Measurements from ENCODE around the gene SPTAN1. TPM values are rescaled to one million over a fixed set of nuclear protein-coding genes. Genes with fewer than 3 reads are reported as not detected.

The SPTAN1 gene
- total RNA-seq, 1 donor from 2014 or later, result 368 TPM

GRCh38 chr9:128593039-128593438 lies 40.7 kb downstream of the SPTAN1 start:
- no peaks in the 10 kb centered on the region for H3K4me1 ChIP-seq (ENCODE audit: control insufficient read depth in 3 of 3, insufficient read depth in 3 of 3, low read length in 3 of 3)
- H3K4me3 ChIP-seq (ENCODE audit: low read length in 3 of 3), result no peak overlapping the region
- H3K27me3 ChIP-seq (ENCODE audit: control insufficient read depth in 3 of 3, insufficient read depth in 3 of 3, low read length in 3 of 3), result no peaks in the 10 kb centered on the region
- H3K9me3 ChIP-seq (ENCODE audit: control insufficient read depth in 3 of 3, low read length in 3 of 3), result no peaks in the 10 kb centered on the region
- H3K27ac ChIP-seq (ENCODE audit: low read depth, low read length), result no peak overlapping the region
- peaks cover 49 to 67% (median 59%) of the 10 kb centered on the region in 3 donors for H3K36me3 ChIP-seq (ENCODE audit: control insufficient read depth in 3 of 3, insufficient read depth in 3 of 3, low read length in 3 of 3)
- no peak overlapping the region for H3K9ac ChIP-seq (ENCODE audit: low read depth in 1 of 3, low read length in 3 of 3)

GRCh38 chr9:128593856-128594255 lies 41.5 kb downstream of the SPTAN1 start:
- H3K9ac ChIP-seq (ENCODE audit: low read depth in 1 of 3, low read length in 3 of 3), result no peak overlapping the region
- H3K36me3 ChIP-seq (ENCODE audit: control insufficient read depth in 3 of 3, insufficient read depth in 3 of 3, low read length in 3 of 3), result peaks cover 46 to 69% (median 63%) of the 10 kb centered on the region in 3 donors
- no peak overlapping the region for H3K4me3 ChIP-seq (ENCODE audit: low read length in 3 of 3)
- H3K27ac ChIP-seq (ENCODE audit: low read depth, low read length), result no peak overlapping the region
- H3K27me3 ChIP-seq (ENCODE audit: control insufficient read depth in 3 of 3, insufficient read depth in 3 of 3, low read length in 3 of 3), result no peaks in the 10 kb centered on the region
- H3K4me1 ChIP-seq (ENCODE audit: control insufficient read depth in 3 of 3, insufficient read depth in 3 of 3, low read length in 3 of 3), result no peaks in the 10 kb centered on the region
- no peaks in the 10 kb centered on the region for H3K9me3 ChIP-seq (ENCODE audit: control insufficient read depth in 3 of 3, low read length in 3 of 3)

GRCh38 chr9:128595471-128595870 lies 43.1 kb downstream of the SPTAN1 start:
- H3K27me3 ChIP-seq (ENCODE audit: control insufficient read depth in 3 of 3, insufficient read depth in 3 of 3, low read length in 3 of 3), result no peaks in the 10 kb centered on the region
- H3K4me3 ChIP-seq (ENCODE audit: low read length in 3 of 3), result no peak overlapping the region
- no peak overlapping the region for H3K9ac ChIP-seq (ENCODE audit: low read depth in 1 of 3, low read length in 3 of 3)
- H3K9me3 ChIP-seq (ENCODE audit: control insufficient read depth in 3 of 3, low read length in 3 of 3), result no peaks in the 10 kb centered on the region
- no peaks in the 10 kb centered on the region for H3K4me1 ChIP-seq (ENCODE audit: control insufficient read depth in 3 of 3, insufficient read depth in 3 of 3, low read length in 3 of 3)
- H3K36me3 ChIP-seq (ENCODE audit: control insufficient read depth in 3 of 3, insufficient read depth in 3 of 3, low read length in 3 of 3), result peaks cover 44 to 74% (median 69%) of the 10 kb centered on the region in 3 donors
- no peak overlapping the region for H3K27ac ChIP-seq (ENCODE audit: low read depth, low read length)

GRCh38 chr9:128600099-128600498 lies 47.7 kb downstream of the SPTAN1 start:
- no peak overlapping the region for H3K4me3 ChIP-seq (ENCODE audit: low read length in 3 of 3)
- no peaks in the 10 kb centered on the region for H3K9me3 ChIP-seq (ENCODE audit: control insufficient read depth in 3 of 3, low read length in 3 of 3)
- no peaks in the 10 kb centered on the region for H3K27me3 ChIP-seq (ENCODE audit: control insufficient read depth in 3 of 3, insufficient read depth in 3 of 3, low read length in 3 of 3)
- no peak overlapping the region for H3K9ac ChIP-seq (ENCODE audit: low read depth in 1 of 3, low read length in 3 of 3)
- no peaks in the 10 kb centered on the region for H3K4me1 ChIP-seq (ENCODE audit: control insufficient read depth in 3 of 3, insufficient read depth in 3 of 3, low read length in 3 of 3)
- peaks cover 30 to 64% (median 57%) of the 10 kb centered on the region in 3 donors for H3K36me3 ChIP-seq (ENCODE audit: control insufficient read depth in 3 of 3, insufficient read depth in 3 of 3, low read length in 3 of 3)
- H3K27ac ChIP-seq (ENCODE audit: low read depth, low read length), result no peak overlapping the region

- H3K4me3 ChIP-seq (ENCODE audit: low read length in 3 of 3), result no peak overlapping the region
- no peaks in the 10 kb centered on the region for H3K27me3 ChIP-seq (ENCODE audit: control insufficient read depth in 3 of 3, insufficient read depth in 3 of 3, low read length in 3 of 3)
- H3K27ac ChIP-seq (ENCODE audit: low read depth, low read length), result no peak overlapping the region
- H3K4me1 ChIP-seq (ENCODE audit: control insufficient read depth in 3 of 3, insufficient read depth in 3 of 3, low read length in 3 of 3), result peaks cover 8 to 14% (median 13%) of the 10 kb centered on the region in 3 donors
- H3K36me3 ChIP-seq (ENCODE audit: control insufficient read depth in 3 of 3, insufficient read depth in 3 of 3, low read length in 3 of 3), result peaks cover 32 to 60% (median 57%) of the 10 kb centered on the region in 3 donors
- no peak overlapping the region for H3K9ac ChIP-seq (ENCODE audit: low read depth in 1 of 3, low read length in 3 of 3)
- H3K9me3 ChIP-seq (ENCODE audit: control insufficient read depth in 3 of 3, low read length in 3 of 3), result no peaks in the 10 kb centered on the region
Measured at GRCh38 chr9:128603697-128604096, 51.3 kb downstream of the SPTAN1 start.

DNA sequence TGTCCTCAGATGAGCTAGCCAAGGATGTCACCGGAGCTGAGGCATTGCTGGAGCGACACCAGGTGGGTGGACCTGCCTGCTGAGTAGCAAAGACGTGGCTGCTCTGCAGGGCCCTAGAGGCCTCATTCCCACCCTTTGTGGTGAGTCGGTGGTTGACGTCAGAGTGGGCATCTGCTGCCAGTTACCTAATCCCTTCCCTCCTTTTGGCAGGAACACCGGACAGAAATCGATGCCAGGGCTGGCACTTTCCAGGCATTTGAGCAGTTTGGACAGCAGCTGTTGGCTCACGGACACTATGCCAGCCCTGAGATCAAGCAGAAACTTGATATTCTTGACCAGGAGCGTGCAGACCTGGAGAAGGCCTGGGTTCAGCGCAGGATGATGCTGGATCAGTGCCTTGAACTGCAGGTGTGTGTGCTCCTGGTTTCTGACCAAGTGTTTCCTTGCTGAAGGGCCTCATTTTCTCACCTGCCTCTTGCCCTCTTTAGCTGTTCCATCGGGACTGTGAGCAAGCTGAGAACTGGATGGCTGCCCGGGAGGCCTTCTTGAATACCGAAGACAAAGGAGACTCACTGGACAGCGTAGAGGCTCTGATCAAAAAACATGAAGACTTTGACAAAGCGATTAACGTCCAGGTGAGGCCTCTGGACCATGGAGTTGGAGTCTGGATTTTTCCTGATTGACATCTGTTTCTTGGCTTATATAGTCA lies 55.4 kb downstream of the SPTAN1 start:
- H3K36me3 ChIP-seq (ENCODE audit: control insufficient read depth in 3 of 3, insufficient read depth in 3 of 3, low read length in 3 of 3), result peaks cover 42 to 72% (median 56%) of the 10 kb centered on the region in 3 donors
- H3K9ac ChIP-seq (ENCODE audit: low read depth in 1 of 3, low read length in 3 of 3), result no peak overlapping the region
- H3K9me3 ChIP-seq (ENCODE audit: control insufficient read depth in 3 of 3, low read length in 3 of 3), result no peaks in the 10 kb centered on the region
- peaks cover 9 to 18% (median 15%) of the 10 kb centered on the region in 3 donors for H3K4me1 ChIP-seq (ENCODE audit: control insufficient read depth in 3 of 3, insufficient read depth in 3 of 3, low read length in 3 of 3)
- no peaks in the 10 kb centered on the region for H3K27me3 ChIP-seq (ENCODE audit: control insufficient read depth in 3 of 3, insufficient read depth in 3 of 3, low read length in 3 of 3)
- H3K27ac ChIP-seq (ENCODE audit: low read depth, low read length), result peak overlapping the region; percentile 58
- H3K4me3 ChIP-seq (ENCODE audit: low read length in 3 of 3), result no peak overlapping the region

DNA sequence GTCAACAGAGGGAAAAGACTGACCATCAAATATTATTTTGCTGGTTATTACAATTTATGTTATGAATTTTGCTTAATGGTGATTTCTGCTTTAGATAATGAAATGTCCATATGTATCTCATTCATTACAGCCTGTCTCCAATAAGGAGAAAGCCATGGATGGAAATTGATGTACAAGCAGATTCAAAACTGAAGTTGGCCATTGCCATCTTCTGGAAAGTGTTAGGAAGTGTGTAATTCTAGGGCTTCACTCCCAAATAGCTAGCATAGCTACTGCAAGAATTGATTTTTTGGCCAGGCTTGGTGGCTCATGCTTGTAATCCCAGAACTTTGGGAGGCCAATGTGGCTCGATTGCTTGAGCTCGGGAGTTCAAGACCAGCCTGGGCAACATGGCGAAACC lies 58.5 kb downstream of the SPTAN1 start:
- peaks cover 9 to 18% (median 15%) of the 10 kb centered on the region in 3 donors for H3K4me1 ChIP-seq (ENCODE audit: control insufficient read depth in 3 of 3, insufficient read depth in 3 of 3, low read length in 3 of 3)
- no peaks in the 10 kb centered on the region for H3K9me3 ChIP-seq (ENCODE audit: control insufficient read depth in 3 of 3, low read length in 3 of 3)
- H3K27ac ChIP-seq (ENCODE audit: low read depth, low read length), result no peak overlapping the region
- no peak overlapping the region for H3K9ac ChIP-seq (ENCODE audit: low read depth in 1 of 3, low read length in 3 of 3)
- no peaks in the 10 kb centered on the region for H3K27me3 ChIP-seq (ENCODE audit: control insufficient read depth in 3 of 3, insufficient read depth in 3 of 3, low read length in 3 of 3)
- H3K4me3 ChIP-seq (ENCODE audit: low read length in 3 of 3), result no peak overlapping the region
- H3K36me3 ChIP-seq (ENCODE audit: control insufficient read depth in 3 of 3, insufficient read depth in 3 of 3, low read length in 3 of 3), result peaks cover 47 to 80% (median 66%) of the 10 kb centered on the region in 3 donors

- Histone ChIP-seq H3K9me3 (ENCODE audit: control insufficient read depth in 3 of 3, low read length in 3 of 3) (no peaks in the 10 kb centered on the region), H3K36me3 (ENCODE audit: control insufficient read depth in 3 of 3, insufficient read depth in 3 of 3, low read length in 3 of 3) (peaks cover 50 to 81% (median 68%) of the 10 kb centered on the region in 3 donors)
Measured at GRCh38 chr9:128611600-128612394, 59.4 kb downstream of the SPTAN1 start.

GRCh38 chr9:128614728-128615127 lies 62.3 kb downstream of the SPTAN1 start:
- Histone ChIP-seq H3K27me3 (ENCODE audit: control insufficient read depth in 3 of 3, insufficient read depth in 3 of 3, low read length in 3 of 3) (no peaks in the 10 kb centered on the region), H3K36me3 (ENCODE audit: control insufficient read depth in 3 of 3, insufficient read depth in 3 of 3, low read length in 3 of 3) (peaks cover 60 to 82% (median 73%) of the 10 kb centered on the region in 3 donors), H3K4me3 (ENCODE audit: low read length in 3 of 3) (no peak overlapping the region), H3K27ac (ENCODE audit: low read depth, low read length) (no peak overlapping the region), H3K4me1 (ENCODE audit: control insufficient read depth in 3 of 3, insufficient read depth in 3 of 3, low read length in 3 of 3) (no peaks in the 10 kb centered on the region), H3K9ac (ENCODE audit: low read depth in 1 of 3, low read length in 3 of 3) (no peak overlapping the region), H3K9me3 (ENCODE audit: control insufficient read depth in 3 of 3, low read length in 3 of 3) (no peaks in the 10 kb centered on the region)

More at GRCh38 chr9:128611600-128612394, 59.4 kb downstream of the SPTAN1 start:
- H3K4me1 ChIP-seq (ENCODE audit: control insufficient read depth in 3 of 3, insufficient read depth in 3 of 3, low read length in 3 of 3), result peaks cover 9 to 18% (median 15%) of the 10 kb centered on the region in 3 donors
- no peak overlapping the region for H3K9ac ChIP-seq (ENCODE audit: low read depth in 1 of 3, low read length in 3 of 3)
- H3K27ac ChIP-seq (ENCODE audit: low read depth, low read length), result no peak overlapping the region
- H3K27me3 ChIP-seq (ENCODE audit: control insufficient read depth in 3 of 3, insufficient read depth in 3 of 3, low read length in 3 of 3), result no peaks in the 10 kb centered on the region
- H3K4me3 ChIP-seq (ENCODE audit: low read length in 3 of 3), result no peak overlapping the region

DNA sequence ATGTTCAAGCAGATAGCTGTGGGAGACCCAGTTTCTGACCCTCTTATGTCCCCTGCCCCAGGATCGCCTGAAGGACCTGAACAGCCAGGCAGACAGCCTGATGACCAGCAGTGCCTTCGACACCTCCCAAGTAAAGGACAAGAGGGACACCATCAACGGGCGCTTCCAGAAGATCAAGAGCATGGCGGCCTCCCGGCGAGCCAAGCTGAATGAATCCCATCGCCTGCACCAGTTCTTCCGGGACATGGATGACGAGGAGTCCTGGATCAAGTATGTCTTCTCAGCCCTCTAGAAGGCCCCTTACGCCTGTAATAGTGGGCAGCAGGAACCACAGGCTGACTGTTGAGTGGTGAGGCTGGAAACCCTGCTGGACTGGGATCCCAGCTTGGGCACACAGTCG lies 63.2 kb downstream of the SPTAN1 start:
- Histone ChIP-seq H3K4me3 (ENCODE audit: low read length in 3 of 3) (no peak overlapping the region), H3K36me3 (ENCODE audit: control insufficient read depth in 3 of 3, insufficient read depth in 3 of 3, low read length in 3 of 3) (peaks cover 63 to 79% (median 74%) of the 10 kb centered on the region in 3 donors), H3K9ac (ENCODE audit: low read depth in 1 of 3, low read length in 3 of 3) (no peak overlapping the region), H3K27ac (ENCODE audit: low read depth, low read length) (no peak overlapping the region), H3K4me1 (ENCODE audit: control insufficient read depth in 3 of 3, insufficient read depth in 3 of 3, low read length in 3 of 3) (no peaks in the 10 kb centered on the region), H3K27me3 (ENCODE audit: control insufficient read depth in 3 of 3, insufficient read depth in 3 of 3, low read length in 3 of 3) (no peaks in the 10 kb centered on the region), H3K9me3 (ENCODE audit: control insufficient read depth in 3 of 3, low read length in 3 of 3) (no peaks in the 10 kb centered on the region)

Data from skeletal muscle tissue (tissue), 4 donors.